Measurements from ENCODE around the gene HMGXB4.

GRCh38 chr22:35332278-35332677, 75.0 kb downstream of the HMGXB4 start:
- TF ChIP-seq CTCF (optimal IDR thresholded peaks at IDR 0.05 in 1 of 3, IDR thresholded peaks at IDR 0.05 in 1 of 3, conservative IDR thresholded peaks at IDR 0.05 in 1 of 3; ENCODE audit: extremely low read depth in 1 of 3, insufficient read depth in 2 of 3, low read length in 3 of 3) (no peak), EZH2 (IDR thresholded peaks at IDR 0.05; ENCODE audit: low read length) (no peak)
